ENCODE results near the gene DNM1. TPM values are rescaled to one million over a fixed set of nuclear protein-coding genes. Genes with fewer than 3 reads are reported as not detected.

The DNM1 gene
- total and polyA plus RNA-seq, 2 experiments from 2014 or later: 36.0 to 42.0 TPM

DNA sequence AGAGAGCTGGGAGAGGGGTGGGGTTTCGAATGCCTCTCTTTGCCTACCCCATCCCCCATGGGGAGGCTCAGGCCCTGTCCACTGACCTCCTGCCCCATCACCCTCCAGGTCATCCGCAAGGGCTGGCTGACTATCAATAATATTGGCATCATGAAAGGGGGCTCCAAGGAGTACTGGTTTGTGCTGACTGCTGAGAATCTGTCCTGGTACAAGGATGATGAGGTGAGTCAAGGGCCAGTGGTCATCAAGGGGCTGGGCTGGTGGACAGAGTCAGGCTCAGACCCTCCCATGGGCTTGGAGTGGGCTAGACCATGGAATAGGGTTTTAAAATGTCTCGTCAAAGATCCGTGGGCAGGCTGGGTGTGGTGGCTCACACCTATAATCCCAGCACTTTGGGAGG, 38.9 kb downstream of the DNM1 start:
- Histone ChIP-seq H2AFZ (no peak overlapping the region), H3K27ac (ENCODE audit: low read depth) (no peak overlapping the region), H3K79me2 (replicated peaks; ENCODE audit: insufficient read depth) (no peaks in the 10 kb centered on the region), H3K36me3 (ENCODE audit: insufficient read depth) (no peaks in the 10 kb centered on the region), H3K4me3 (no peak overlapping the region), H3K27me3 (ENCODE audit: insufficient read depth) (no peaks in the 10 kb centered on the region), H3F3A (replicated peaks; ENCODE audit: low read depth) (no peaks in the 10 kb centered on the region), H3K4me1 (ENCODE audit: insufficient read depth) (peaks cover 19% of the 10 kb centered on the region), H4K20me1 (replicated peaks; ENCODE audit: insufficient read depth) (no peaks in the 10 kb centered on the region; the same call in 1 of the 2 replicates), H3K4me2 (no peak overlapping the region), H3K9me2 (ENCODE audit: insufficient read depth) (no peaks in the 10 kb centered on the region)
- Mint-ChIP-seq H3K27me3 (ENCODE audit: insufficient read depth, low read depth, poor library complexity) (peaks cover 13% of the 10 kb centered on the region), H3K9me3 (no peaks in the 10 kb centered on the region), H3K4me1 (peaks cover 23% of the 10 kb centered on the region), H3K36me3 (ENCODE audit: low read depth) (peaks cover 3% of the 10 kb centered on the region), H3K4me3 (no peak overlapping the region), H3K27ac (no peak overlapping the region)
- DNase-seq (ENCODE audit: low spot score): no peak
- no peak for ATAC-seq
- TF ChIP-seq CREB1 (CRISPR knock-in tag; IDR thresholded peaks at IDR 0.05; ENCODE audit: low read depth) (no peak), EZH2 (IDR thresholded peaks at IDR 0.05; ENCODE audit: low read depth, unreplicated experiment) (no peak), JUNB (IDR thresholded peaks at IDR 0.05; ENCODE audit: unreplicated experiment) (no peak), NANOG (IDR thresholded peaks at IDR 0.05; ENCODE audit: borderline replicate concordance) (no peak), STAT1 (IDR thresholded peaks at IDR 0.05; ENCODE audit: unreplicated experiment) (no peak), ZNF331 (CRISPR knock-in tag; IDR thresholded peaks at IDR 0.05; ENCODE audit: low read depth) (no peak), ZNF114 (CRISPR knock-in tag; IDR thresholded peaks at IDR 0.05) (no peak), POLR2AphosphoS5 (IDR thresholded peaks at IDR 0.05; ENCODE audit: low read depth) (no peak), EZH2phosphoT487 (IDR thresholded peaks at IDR 0.05; ENCODE audit: unreplicated experiment) (no peak)
- TF ChIP-seq, protein P1, sequence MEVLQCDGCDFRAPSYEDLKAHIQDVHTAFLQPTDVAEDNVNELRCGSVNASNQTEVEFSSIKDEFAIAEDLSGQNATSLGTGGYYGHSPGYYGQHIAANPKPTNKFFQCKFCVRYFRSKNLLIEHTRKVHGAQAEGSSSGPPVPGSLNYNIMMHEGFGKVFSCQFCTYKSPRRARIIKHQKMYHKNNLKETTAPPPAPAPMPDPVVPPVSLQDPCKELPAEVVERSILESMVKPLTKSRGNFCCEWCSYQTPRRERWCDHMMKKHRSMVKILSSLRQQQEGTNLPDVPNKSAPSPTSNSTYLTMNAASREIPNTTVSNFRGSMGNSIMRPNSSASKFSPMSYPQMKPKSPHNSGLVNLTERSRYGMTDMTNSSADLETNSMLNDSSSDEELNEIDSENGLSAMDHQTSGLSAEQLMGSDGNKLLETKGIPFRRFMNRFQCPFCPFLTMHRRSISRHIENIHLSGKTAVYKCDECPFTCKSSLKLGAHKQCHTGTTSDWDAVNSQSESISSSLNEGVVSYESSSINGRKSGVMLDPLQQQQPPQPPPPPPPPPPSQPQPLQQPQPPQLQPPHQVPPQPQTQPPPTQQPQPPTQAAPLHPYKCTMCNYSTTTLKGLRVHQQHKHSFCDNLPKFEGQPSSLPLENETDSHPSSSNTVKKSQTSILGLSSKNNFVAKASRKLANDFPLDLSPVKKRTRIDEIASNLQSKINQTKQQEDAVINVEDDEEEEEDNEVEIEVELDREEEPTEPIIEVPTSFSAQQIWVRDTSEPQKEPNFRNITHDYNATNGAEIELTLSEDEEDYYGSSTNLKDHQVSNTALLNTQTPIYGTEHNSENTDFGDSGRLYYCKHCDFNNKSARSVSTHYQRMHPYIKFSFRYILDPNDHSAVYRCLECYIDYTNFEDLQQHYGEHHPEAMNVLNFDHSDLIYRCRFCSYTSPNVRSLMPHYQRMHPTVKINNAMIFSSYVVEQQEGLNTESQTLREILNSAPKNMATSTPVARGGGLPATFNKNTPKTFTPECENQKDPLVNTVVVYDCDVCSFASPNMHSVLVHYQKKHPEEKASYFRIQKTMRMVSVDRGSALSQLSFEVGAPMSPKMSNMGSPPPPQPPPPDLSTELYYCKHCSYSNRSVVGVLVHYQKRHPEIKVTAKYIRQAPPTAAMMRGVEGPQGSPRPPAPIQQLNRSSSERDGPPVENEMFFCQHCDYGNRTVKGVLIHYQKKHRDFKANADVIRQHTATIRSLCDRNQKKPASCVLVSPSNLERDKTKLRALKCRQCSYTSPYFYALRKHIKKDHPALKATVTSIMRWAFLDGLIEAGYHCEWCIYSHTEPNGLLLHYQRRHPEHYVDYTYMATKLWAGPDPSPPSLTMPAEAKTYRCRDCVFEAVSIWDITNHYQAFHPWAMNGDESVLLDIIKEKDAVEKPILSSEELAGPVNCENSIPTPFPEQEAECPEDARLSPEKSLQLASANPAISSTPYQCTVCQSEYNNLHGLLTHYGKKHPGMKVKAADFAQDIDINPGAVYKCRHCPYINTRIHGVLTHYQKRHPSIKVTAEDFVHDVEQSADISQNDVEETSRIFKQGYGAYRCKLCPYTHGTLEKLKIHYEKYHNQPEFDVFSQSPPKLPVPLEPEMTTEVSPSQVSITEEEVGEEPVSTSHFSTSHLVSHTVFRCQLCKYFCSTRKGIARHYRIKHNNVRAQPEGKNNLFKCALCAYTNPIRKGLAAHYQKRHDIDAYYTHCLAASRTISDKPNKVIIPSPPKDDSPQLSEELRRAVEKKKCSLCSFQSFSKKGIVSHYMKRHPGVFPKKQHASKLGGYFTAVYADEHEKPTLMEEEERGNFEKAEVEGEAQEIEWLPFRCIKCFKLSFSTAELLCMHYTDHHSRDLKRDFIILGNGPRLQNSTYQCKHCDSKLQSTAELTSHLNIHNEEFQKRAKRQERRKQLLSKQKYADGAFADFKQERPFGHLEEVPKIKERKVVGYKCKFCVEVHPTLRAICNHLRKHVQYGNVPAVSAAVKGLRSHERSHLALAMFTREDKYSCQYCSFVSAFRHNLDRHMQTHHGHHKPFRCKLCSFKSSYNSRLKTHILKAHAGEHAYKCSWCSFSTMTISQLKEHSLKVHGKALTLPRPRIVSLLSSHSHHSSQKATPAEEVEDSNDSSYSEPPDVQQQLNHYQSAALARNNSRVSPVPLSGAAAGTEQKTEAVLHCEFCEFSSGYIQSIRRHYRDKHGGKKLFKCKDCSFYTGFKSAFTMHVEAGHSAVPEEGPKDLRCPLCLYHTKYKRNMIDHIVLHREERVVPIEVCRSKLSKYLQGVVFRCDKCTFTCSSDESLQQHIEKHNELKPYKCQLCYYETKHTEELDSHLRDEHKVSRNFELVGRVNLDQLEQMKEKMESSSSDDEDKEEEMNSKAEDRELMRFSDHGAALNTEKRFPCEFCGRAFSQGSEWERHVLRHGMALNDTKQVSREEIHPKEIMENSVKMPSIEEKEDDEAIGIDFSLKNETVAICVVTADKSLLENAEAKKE (CRISPR knock-in tag; IDR thresholded peaks at IDR 0.05): no peak
- TF ChIP-seq, protein P2, sequence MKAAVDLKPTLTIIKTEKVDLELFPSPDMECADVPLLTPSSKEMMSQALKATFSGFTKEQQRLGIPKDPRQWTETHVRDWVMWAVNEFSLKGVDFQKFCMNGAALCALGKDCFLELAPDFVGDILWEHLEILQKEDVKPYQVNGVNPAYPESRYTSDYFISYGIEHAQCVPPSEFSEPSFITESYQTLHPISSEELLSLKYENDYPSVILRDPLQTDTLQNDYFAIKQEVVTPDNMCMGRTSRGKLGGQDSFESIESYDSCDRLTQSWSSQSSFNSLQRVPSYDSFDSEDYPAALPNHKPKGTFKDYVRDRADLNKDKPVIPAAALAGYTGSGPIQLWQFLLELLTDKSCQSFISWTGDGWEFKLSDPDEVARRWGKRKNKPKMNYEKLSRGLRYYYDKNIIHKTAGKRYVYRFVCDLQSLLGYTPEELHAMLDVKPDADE (IDR thresholded peaks at IDR 0.05): no peak
- TF ChIP-seq, protein P3, sequence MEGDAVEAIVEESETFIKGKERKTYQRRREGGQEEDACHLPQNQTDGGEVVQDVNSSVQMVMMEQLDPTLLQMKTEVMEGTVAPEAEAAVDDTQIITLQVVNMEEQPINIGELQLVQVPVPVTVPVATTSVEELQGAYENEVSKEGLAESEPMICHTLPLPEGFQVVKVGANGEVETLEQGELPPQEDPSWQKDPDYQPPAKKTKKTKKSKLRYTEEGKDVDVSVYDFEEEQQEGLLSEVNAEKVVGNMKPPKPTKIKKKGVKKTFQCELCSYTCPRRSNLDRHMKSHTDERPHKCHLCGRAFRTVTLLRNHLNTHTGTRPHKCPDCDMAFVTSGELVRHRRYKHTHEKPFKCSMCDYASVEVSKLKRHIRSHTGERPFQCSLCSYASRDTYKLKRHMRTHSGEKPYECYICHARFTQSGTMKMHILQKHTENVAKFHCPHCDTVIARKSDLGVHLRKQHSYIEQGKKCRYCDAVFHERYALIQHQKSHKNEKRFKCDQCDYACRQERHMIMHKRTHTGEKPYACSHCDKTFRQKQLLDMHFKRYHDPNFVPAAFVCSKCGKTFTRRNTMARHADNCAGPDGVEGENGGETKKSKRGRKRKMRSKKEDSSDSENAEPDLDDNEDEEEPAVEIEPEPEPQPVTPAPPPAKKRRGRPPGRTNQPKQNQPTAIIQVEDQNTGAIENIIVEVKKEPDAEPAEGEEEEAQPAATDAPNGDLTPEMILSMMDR (conservative IDR thresholded peaks at IDR 0.05; ENCODE audit: low read depth in 2 of 2): no peak
- TF ChIP-seq, protein P4, sequence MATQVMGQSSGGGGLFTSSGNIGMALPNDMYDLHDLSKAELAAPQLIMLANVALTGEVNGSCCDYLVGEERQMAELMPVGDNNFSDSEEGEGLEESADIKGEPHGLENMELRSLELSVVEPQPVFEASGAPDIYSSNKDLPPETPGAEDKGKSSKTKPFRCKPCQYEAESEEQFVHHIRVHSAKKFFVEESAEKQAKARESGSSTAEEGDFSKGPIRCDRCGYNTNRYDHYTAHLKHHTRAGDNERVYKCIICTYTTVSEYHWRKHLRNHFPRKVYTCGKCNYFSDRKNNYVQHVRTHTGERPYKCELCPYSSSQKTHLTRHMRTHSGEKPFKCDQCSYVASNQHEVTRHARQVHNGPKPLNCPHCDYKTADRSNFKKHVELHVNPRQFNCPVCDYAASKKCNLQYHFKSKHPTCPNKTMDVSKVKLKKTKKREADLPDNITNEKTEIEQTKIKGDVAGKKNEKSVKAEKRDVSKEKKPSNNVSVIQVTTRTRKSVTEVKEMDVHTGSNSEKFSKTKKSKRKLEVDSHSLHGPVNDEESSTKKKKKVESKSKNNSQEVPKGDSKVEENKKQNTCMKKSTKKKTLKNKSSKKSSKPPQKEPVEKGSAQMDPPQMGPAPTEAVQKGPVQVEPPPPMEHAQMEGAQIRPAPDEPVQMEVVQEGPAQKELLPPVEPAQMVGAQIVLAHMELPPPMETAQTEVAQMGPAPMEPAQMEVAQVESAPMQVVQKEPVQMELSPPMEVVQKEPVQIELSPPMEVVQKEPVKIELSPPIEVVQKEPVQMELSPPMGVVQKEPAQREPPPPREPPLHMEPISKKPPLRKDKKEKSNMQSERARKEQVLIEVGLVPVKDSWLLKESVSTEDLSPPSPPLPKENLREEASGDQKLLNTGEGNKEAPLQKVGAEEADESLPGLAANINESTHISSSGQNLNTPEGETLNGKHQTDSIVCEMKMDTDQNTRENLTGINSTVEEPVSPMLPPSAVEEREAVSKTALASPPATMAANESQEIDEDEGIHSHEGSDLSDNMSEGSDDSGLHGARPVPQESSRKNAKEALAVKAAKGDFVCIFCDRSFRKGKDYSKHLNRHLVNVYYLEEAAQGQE (IDR thresholded peaks at IDR 0.05; ENCODE audit: unreplicated experiment): no peak

All from GM23338 (cell line).